NCI-H1105 (cell line): Measurements from ENCODE around the gene OSCAR.
"Not testable (repeated sequence)": the region's sequence is repeated elsewhere in the genome, so short reads cannot be mapped to it uniquely, and the experiment has no call there.

Experiments used
- DNase-seq: peaks from one replicate; lab custom pipeline; 2025; lab: John Stamatoyannopoulos, UW

OSCAR gene

DNA sequence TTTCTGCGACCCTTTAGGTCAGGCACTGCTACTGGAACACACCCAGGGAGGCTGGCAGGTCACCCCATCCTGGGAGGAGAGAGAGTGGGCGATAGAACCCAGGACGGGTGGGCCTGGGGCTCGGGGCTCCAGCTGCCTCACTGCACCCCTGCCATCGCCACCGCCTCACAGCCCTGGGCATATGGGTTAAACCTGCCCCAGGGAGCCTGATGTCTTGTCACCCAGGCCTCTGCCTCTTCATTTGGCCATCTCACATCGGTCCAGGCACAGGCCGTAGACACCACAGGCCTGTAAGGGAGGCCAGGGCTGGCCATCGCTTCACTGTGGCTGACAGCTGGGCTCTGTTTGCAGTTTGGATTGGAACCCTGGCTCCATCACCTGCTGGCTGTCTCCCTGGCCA, 25.1 kb upstream of the OSCAR start:
- DNase-seq = no peak

GRCh38 chr19:54124393-54124792, 23.8 kb upstream of the OSCAR start:
- no peak for DNase-seq

DNA sequence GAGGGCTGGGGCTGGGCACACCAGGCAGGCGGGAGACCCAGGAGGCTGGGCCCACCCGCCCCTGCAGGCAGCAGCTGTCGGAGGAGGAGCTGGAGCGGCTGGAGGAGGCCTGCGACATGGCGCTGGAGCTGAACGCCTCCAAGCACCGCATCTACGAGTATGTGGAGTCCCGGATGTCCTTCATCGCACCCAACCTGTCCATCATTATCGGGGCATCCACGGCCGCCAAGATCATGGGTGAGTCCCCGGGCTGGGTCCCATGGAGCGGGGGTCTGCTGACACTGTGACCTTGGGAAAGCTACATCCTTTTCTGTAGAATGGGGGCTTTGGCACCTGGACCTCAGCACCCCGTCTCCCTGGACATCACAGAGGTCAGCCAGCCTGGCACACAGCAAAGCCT, 23.1 kb upstream of the OSCAR start:
- DNase-seq = no peak

DNA sequence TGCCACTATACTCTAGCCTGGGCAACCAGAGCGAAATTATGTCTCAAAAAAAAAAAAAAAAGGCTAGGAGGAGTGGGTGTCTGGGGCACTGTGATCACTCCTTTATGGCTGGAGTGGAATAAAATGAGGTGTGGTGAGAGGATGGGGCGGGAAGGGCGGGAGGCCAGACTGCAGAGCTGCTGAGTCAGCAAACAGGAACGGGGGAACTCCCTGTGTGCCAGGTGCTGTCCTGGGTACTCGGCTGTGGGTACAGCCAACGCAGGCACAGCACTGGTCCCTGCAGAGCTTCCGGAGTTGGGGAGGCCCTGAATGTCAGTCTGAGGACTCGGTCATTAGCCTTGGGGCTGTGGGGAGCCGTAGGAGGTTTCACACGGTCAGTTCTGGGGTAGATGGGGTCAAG, 20.7 kb upstream of the OSCAR start:
- DNase-seq = no peak

GRCh38 chr19:54115109-54116063, 14.8 kb upstream of the OSCAR start, which contains the start of the genes PRPF31 and TFPT:
TSS of gene PRPF31 (plus strand) at chr19:54115754. CDS start at chr19:54118279, 2,525 bp downstream.
TSS of gene TFPT (minus strand) at chr19:54115657. CDS start at chr19:54115269, 388 bp downstream.
- DNase-seq = peak; percentile 98

GRCh38 chr19:54114340-54115108, 13.9 kb upstream of the OSCAR start:
- DNase-seq = peak; percentile 24

GRCh38 chr19:54109651-54110050, 9.0 kb upstream of the OSCAR start:
- DNase-seq = no peak

GRCh38 chr19:54108496-54108895, 7.9 kb upstream of the OSCAR start:
- DNase-seq = no peak

DNA sequence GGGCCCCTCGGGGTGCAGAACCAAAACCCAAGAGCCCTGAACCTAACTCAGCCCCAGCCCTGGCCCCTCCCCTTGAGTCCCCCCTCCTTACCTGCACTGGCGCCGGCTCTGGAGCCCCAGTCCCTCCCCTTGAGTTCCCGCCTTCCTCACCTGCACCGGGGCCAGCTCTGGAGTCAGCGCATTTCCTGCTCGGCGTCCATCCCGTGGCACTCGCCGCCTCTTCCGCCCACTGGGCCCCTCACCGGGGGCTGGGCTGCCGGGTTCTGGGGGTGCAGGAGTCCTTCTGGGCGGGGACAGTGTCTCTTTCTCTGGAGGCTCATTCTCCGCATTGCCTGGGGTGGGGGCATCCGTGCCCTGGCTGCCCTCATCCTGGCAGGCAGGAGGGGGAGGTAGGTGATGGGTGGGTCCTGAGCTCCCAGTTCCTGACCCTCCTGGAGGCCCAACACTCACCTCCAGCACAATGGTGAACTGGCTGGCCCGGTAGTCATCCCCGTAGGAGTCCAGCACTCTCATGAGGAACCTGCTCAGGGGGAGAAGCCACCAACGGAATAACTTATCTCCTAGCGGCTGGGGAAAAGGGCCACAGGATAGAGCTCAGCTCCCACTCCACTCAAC, 7.4 kb upstream of the OSCAR start:
- DNase-seq = no peak

- DNase-seq = no peak
Measured at GRCh38 chr19:54106716-54107115, 6.1 kb upstream of the OSCAR start.

DNA sequence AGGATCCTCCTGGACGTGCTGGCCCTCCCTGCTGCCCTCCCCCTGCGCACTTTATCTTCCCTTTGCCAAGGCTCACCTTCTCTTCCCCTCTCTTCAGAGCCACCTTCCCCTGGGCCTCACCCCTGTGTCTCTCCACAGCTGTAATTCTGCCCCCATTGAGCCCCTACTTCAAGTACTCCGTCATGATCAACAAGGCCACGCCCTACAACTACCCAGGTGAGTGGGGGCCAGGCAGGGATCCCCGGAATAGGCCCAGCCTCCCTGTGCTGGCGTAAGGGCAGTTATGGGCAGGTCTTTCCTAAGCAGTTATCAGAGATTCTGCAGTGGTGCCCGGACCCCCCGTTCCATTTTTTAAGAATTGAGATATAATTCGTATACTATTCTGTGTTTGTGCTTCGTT, 5.2 kb upstream of the OSCAR start:
- no peak for DNase-seq

DNA sequence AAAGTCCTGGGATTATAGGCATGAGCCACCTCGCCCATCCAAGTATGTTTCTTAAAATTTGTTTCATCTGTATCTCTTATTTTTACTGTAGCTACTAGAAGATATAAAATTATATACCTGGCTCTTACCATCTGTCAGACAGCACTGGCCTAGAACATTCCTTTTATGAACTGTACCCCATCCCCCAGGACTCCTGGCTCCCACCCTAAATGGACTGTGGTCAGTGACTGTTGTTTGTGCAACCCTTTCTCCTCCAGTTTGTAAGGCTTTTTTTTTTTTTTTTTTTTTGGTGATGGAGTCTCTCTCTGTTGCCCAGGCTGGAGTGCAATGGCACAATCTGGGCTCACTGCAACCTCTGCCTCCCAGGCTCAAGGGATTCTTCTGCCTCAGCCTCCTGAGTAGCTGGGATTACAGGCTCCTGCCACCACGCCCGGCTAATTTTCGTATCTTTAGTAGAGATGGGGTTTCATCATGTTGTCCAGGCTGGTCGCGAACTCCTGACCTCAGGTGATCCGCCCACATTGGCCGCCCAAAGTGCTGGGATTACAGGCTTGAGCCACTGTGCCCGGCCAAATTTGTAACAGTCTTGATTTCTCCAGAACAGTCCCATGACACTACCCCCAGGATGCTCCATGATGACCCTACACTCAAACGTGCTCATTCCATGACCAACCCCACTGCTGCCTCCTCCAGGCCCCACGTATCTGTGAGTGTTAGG, 4.6 kb upstream of the OSCAR start:
- no peak for DNase-seq

GRCh38 chr19:54102421-54103169, 2.0 kb upstream of the OSCAR start, which contains the start of gene NDUFA3:
TSS of gene NDUFA3 (plus strand) at chr19:54102855. CDS start at chr19:54102879, 24 bp downstream.
- DNase-seq = peak; percentile 98

GRCh38 chr19:54099903-54100255, 724 bp downstream of the OSCAR start:
- DNase-seq = not testable (repeated sequence)

DNA sequence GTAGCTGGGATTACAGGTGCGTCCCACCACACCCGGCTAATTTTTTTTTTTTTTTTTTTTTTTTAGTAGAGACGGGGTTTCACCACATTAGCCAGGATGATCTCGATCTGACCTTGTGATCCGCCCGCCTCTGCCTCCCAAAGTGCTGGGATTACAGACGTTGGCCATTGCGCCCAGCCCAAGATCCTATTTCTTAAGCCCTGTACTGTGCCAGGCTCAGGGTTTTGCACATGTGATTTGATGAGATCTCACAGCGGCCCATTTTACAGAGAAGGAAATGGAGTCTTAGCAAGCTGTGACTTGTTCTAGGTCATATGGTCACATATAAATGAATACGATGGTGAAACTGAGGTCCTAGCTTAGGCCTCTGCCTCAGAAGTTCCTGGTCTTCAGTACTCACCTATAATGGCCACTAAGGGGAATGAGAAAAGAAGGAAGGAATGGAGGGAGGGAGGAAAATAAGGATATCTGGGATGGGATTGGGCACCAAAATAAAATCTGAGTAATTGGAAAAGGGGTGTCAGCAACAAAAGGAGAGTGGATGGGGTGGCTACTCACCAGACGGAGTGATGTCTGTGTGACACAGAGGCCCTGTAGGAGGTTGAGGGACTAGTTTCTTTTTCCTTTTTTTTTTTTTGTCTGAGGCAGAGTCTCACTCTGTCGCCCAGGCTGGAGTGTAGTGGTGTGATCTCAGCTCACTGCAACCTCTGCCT, 1.3 kb downstream of the OSCAR start:
- no peak for DNase-seq

GRCh38 chr19:54096617-54097106, 3.9 kb downstream of the OSCAR start:
- no peak for DNase-seq

- peak; percentile 48 for DNase-seq
Measured at GRCh38 chr19:54095859-54096616, 4.6 kb downstream of the OSCAR start.

- DNase-seq = no peak
Measured at GRCh38 chr19:54095136-54095858, 5.3 kb downstream of the OSCAR start.
